ENCODE measurements around the gene CCDC137. TPM values are rescaled to one million over a fixed set of nuclear protein-coding genes. Genes with fewer than 3 reads are reported as not detected.
"Not testable (repeated sequence)": the region's sequence is repeated elsewhere in the genome, so short reads cannot be mapped to it uniquely, and the experiment has no call there.

CCDC137 gene
- total RNA-seq, 3 donors from 2014 or later (not counting 1 experiment from before 2014, with no cell fraction given): 15.6 to 24.2 (median 22.1) TPM

- no peak for DNase-seq
- intact Hi-C loops (cut with micrococcal nuclease): no loop called here
Observed at GRCh38 chr17:81673561-81674258, 7.2 kb downstream of the CCDC137 start.

GRCh38 chr17:81675515-81676221, 9.1 kb downstream of the CCDC137 start:
- ATAC-seq; H3K27ac ChIP-seq (ENCODE audit: low read length); H3K27me3 Mint-ChIP-seq (ENCODE audit: low read depth in 2 of 2); H3K4me1 ChIP-seq (ENCODE audit: control insufficient read depth, insufficient read depth, low read length); H3K27ac Mint-ChIP-seq; H3K4me1 Mint-ChIP-seq; H3K4me3 Mint-ChIP-seq; H3K4me3 ChIP-seq (ENCODE audit: low read length); H3K27me3 ChIP-seq (ENCODE audit: control insufficient read depth, insufficient read depth, low read length); H3K9me3 Mint-ChIP-seq; intact Hi-C loops (cut with micrococcal nuclease); H3K36me3 Mint-ChIP-seq; H3K9me3 ChIP-seq (ENCODE audit: control insufficient read depth, insufficient read depth, low read length): not testable (repeated sequence)
- WGBS (ENCODE audit: insufficient coverage): 62% methylated on average over 16 of the region's 18 CpGs
- peak in 1 of 2 donors; percentile 49 for DNase-seq
- TF ChIP-seq CTCF (IDR thresholded peaks at IDR 0.05): peak; percentile 33
- peaks cover 27% of the 10 kb centered on the region for H3K36me3 ChIP-seq (ENCODE audit: control insufficient read depth, insufficient read depth, low read length)

More at GRCh38 chr17:81673561-81674258, 7.2 kb downstream of the CCDC137 start:
- Histone ChIP-seq H3K4me3 (ENCODE audit: low read length) (no peak overlapping the region), H3K36me3 (ENCODE audit: control insufficient read depth, insufficient read depth, low read length) (peaks cover 38% of the 10 kb centered on the region), H3K4me1 (ENCODE audit: control insufficient read depth, insufficient read depth, low read length) (no peaks in the 10 kb centered on the region), H3K9me3 (ENCODE audit: control insufficient read depth, insufficient read depth, low read length) (no peaks in the 10 kb centered on the region), H3K27ac (ENCODE audit: low read length) (no peak overlapping the region), H3K27me3 (ENCODE audit: control insufficient read depth, insufficient read depth, low read length) (no peaks in the 10 kb centered on the region)
- ATAC-seq: no peak
- Mint-ChIP-seq H3K4me3 (no peak overlapping the region), H3K27ac (no peak overlapping the region), H3K4me1 (peaks cover 7 to 8% of the 10 kb centered on the region in 2 donors), H3K9me3 (no peaks in the 10 kb centered on the region), H3K27me3 (ENCODE audit: low read depth in 2 of 2) (no peaks in the 10 kb centered on the region), H3K36me3 (no peaks in the 10 kb centered on the region)
- 91% methylated on average over 18 of the region's 18 CpGs for WGBS (ENCODE audit: insufficient coverage)
- no peak for TF ChIP-seq CTCF (IDR thresholded peaks at IDR 0.05)

GRCh38 chr17:81676906-81677305, 10.4 kb downstream of the CCDC137 start:
- no peak overlapping the region for H3K27ac Mint-ChIP-seq
- H3K27me3 Mint-ChIP-seq (ENCODE audit: low read depth in 2 of 2): no peaks in the 10 kb centered on the region
- peaks cover 7 to 8% of the 10 kb centered on the region in 2 donors for H3K4me1 Mint-ChIP-seq
- H3K27ac ChIP-seq (ENCODE audit: low read length): no peak overlapping the region
- no peaks in the 10 kb centered on the region for H3K4me1 ChIP-seq (ENCODE audit: control insufficient read depth, insufficient read depth, low read length)
- intact Hi-C loops (cut with micrococcal nuclease): no loop called here
- no peak overlapping the region for H3K4me3 ChIP-seq (ENCODE audit: low read length)
- no peak for TF ChIP-seq CTCF (IDR thresholded peaks at IDR 0.05)
- ATAC-seq (no peak), DNase-seq (no peak)
- no peaks in the 10 kb centered on the region for H3K9me3 ChIP-seq (ENCODE audit: control insufficient read depth, insufficient read depth, low read length)
- H3K36me3 Mint-ChIP-seq: no peaks in the 10 kb centered on the region
- 92% methylated on average over 17 of the region's 17 CpGs for WGBS (ENCODE audit: insufficient coverage)
- H3K27me3 ChIP-seq (ENCODE audit: control insufficient read depth, insufficient read depth, low read length): no peaks in the 10 kb centered on the region
- no peak overlapping the region for H3K4me3 Mint-ChIP-seq
- H3K9me3 Mint-ChIP-seq: no peaks in the 10 kb centered on the region
- peaks cover 16% of the 10 kb centered on the region for H3K36me3 ChIP-seq (ENCODE audit: control insufficient read depth, insufficient read depth, low read length)

Data from natural killer cell (primary cell).